Measurements from ENCODE around the gene ZP3.
"Not testable (repeated sequence)": the region's sequence is repeated elsewhere in the genome, so short reads cannot be mapped to it uniquely, and the experiment has no call there.

Gene ZP3

GRCh38 chr7:76443846-76444245, 19.1 kb downstream of the ZP3 start:
- H3K27me3 ChIP-seq (ENCODE audit: control insufficient read depth in 1 of 2, insufficient read depth in 2 of 2, low read length in 2 of 2); H3K9me3 ChIP-seq (ENCODE audit: control insufficient read depth in 2 of 2, low read length in 2 of 2); H3K4me3 ChIP-seq (ENCODE audit: low read length in 2 of 2): not testable (repeated sequence)

GRCh38 chr7:76445577-76446008, 20.8 kb downstream of the ZP3 start:
- not testable (repeated sequence) for H3K9ac ChIP-seq (ENCODE audit: low read length in 2 of 2); H3K36me3 ChIP-seq (ENCODE audit: control insufficient read depth in 2 of 2, insufficient read depth in 2 of 2, low read length in 2 of 2); H3K27me3 ChIP-seq (ENCODE audit: control insufficient read depth in 1 of 2, insufficient read depth in 2 of 2, low read length in 2 of 2); H3K27ac ChIP-seq (ENCODE audit: low read length); H3K4me1 ChIP-seq (ENCODE audit: control insufficient read depth, insufficient read depth, low read length); H3K4me3 ChIP-seq (ENCODE audit: low read length in 2 of 2); H3K9me3 ChIP-seq (ENCODE audit: control insufficient read depth in 2 of 2, low read length in 2 of 2)

More at GRCh38 chr7:76443846-76444245, 19.1 kb downstream of the ZP3 start:
- not testable (repeated sequence) for H3K9ac ChIP-seq (ENCODE audit: low read length in 2 of 2); H3K27ac ChIP-seq (ENCODE audit: low read length); H3K4me1 ChIP-seq (ENCODE audit: control insufficient read depth, insufficient read depth, low read length); H3K36me3 ChIP-seq (ENCODE audit: control insufficient read depth in 2 of 2, insufficient read depth in 2 of 2, low read length in 2 of 2)

- H3K4me3 ChIP-seq (ENCODE audit: low read length in 2 of 2); H3K9ac ChIP-seq (ENCODE audit: low read length in 2 of 2); H3K27ac ChIP-seq (ENCODE audit: low read length): not testable (repeated sequence)
These were observed 32.3 kb downstream of the ZP3 start for GRCh38 chr7:76457017-76457416.

GRCh38 chr7:76458504-76458903, 33.8 kb downstream of the ZP3 start:
- not testable (repeated sequence) for H3K27me3 ChIP-seq (ENCODE audit: control insufficient read depth in 1 of 2, insufficient read depth in 2 of 2, low read length in 2 of 2); H3K27ac ChIP-seq (ENCODE audit: low read length); H3K9me3 ChIP-seq (ENCODE audit: control insufficient read depth in 2 of 2, low read length in 2 of 2); H3K4me1 ChIP-seq (ENCODE audit: control insufficient read depth, insufficient read depth, low read length); H3K9ac ChIP-seq (ENCODE audit: low read length in 2 of 2); H3K36me3 ChIP-seq (ENCODE audit: control insufficient read depth in 2 of 2, insufficient read depth in 2 of 2, low read length in 2 of 2); H3K4me3 ChIP-seq (ENCODE audit: low read length in 2 of 2)

More at GRCh38 chr7:76457017-76457416, 32.3 kb downstream of the ZP3 start:
- not testable (repeated sequence) for H3K4me1 ChIP-seq (ENCODE audit: control insufficient read depth, insufficient read depth, low read length); H3K27me3 ChIP-seq (ENCODE audit: control insufficient read depth in 1 of 2, insufficient read depth in 2 of 2, low read length in 2 of 2); H3K9me3 ChIP-seq (ENCODE audit: control insufficient read depth in 2 of 2, low read length in 2 of 2); H3K36me3 ChIP-seq (ENCODE audit: control insufficient read depth in 2 of 2, insufficient read depth in 2 of 2, low read length in 2 of 2)

GRCh38 chr7:76460767-76461166, 36.0 kb downstream of the ZP3 start:
- H3K4me3 ChIP-seq (ENCODE audit: low read length in 2 of 2); H3K36me3 ChIP-seq (ENCODE audit: control insufficient read depth in 2 of 2, insufficient read depth in 2 of 2, low read length in 2 of 2); H3K9ac ChIP-seq (ENCODE audit: low read length in 2 of 2); H3K9me3 ChIP-seq (ENCODE audit: control insufficient read depth in 2 of 2, low read length in 2 of 2); H3K27ac ChIP-seq (ENCODE audit: low read length); H3K27me3 ChIP-seq (ENCODE audit: control insufficient read depth in 1 of 2, insufficient read depth in 2 of 2, low read length in 2 of 2); H3K4me1 ChIP-seq (ENCODE audit: control insufficient read depth, insufficient read depth, low read length): not testable (repeated sequence)

GRCh38 chr7:76461464-76462101, 36.8 kb downstream of the ZP3 start, which contains the start of gene DTX2:
TSS of gene DTX2 (plus strand) at chr7:76461709. CDS start at chr7:76480510, 18,801 bp downstream.
- H3K27me3 ChIP-seq (ENCODE audit: control insufficient read depth in 1 of 2, insufficient read depth in 2 of 2, low read length in 2 of 2); H3K36me3 ChIP-seq (ENCODE audit: control insufficient read depth in 2 of 2, insufficient read depth in 2 of 2, low read length in 2 of 2); H3K9ac ChIP-seq (ENCODE audit: low read length in 2 of 2); H3K4me1 ChIP-seq (ENCODE audit: control insufficient read depth, insufficient read depth, low read length); H3K4me3 ChIP-seq (ENCODE audit: low read length in 2 of 2); H3K9me3 ChIP-seq (ENCODE audit: control insufficient read depth in 2 of 2, low read length in 2 of 2); H3K27ac ChIP-seq (ENCODE audit: low read length): not testable (repeated sequence)

- H3K4me3 ChIP-seq (ENCODE audit: low read length in 2 of 2); H3K9me3 ChIP-seq (ENCODE audit: control insufficient read depth in 2 of 2, low read length in 2 of 2); H3K4me1 ChIP-seq (ENCODE audit: control insufficient read depth, insufficient read depth, low read length); H3K36me3 ChIP-seq (ENCODE audit: control insufficient read depth in 2 of 2, insufficient read depth in 2 of 2, low read length in 2 of 2); H3K27me3 ChIP-seq (ENCODE audit: control insufficient read depth in 1 of 2, insufficient read depth in 2 of 2, low read length in 2 of 2); H3K9ac ChIP-seq (ENCODE audit: low read length in 2 of 2); H3K27ac ChIP-seq (ENCODE audit: low read length): not testable (repeated sequence)
These were observed 37.6 kb downstream of the ZP3 start for GRCh38 chr7:76462271-76462882.

- not testable (repeated sequence) for H3K27ac ChIP-seq (ENCODE audit: low read length); H3K36me3 ChIP-seq (ENCODE audit: control insufficient read depth in 2 of 2, insufficient read depth in 2 of 2, low read length in 2 of 2); H3K4me3 ChIP-seq (ENCODE audit: low read length in 2 of 2)
These were observed 40.2 kb downstream of the ZP3 start for GRCh38 chr7:76464959-76465358.

GRCh38 chr7:76465950-76466349, 41.2 kb downstream of the ZP3 start:
- H3K36me3 ChIP-seq (ENCODE audit: control insufficient read depth in 2 of 2, insufficient read depth in 2 of 2, low read length in 2 of 2); H3K27me3 ChIP-seq (ENCODE audit: control insufficient read depth in 1 of 2, insufficient read depth in 2 of 2, low read length in 2 of 2); H3K4me1 ChIP-seq (ENCODE audit: control insufficient read depth, insufficient read depth, low read length); H3K27ac ChIP-seq (ENCODE audit: low read length); H3K4me3 ChIP-seq (ENCODE audit: low read length in 2 of 2); H3K9me3 ChIP-seq (ENCODE audit: control insufficient read depth in 2 of 2, low read length in 2 of 2); H3K9ac ChIP-seq (ENCODE audit: low read length in 2 of 2): not testable (repeated sequence)

More at GRCh38 chr7:76464959-76465358, 40.2 kb downstream of the ZP3 start:
- H3K9me3 ChIP-seq (ENCODE audit: control insufficient read depth in 2 of 2, low read length in 2 of 2); H3K9ac ChIP-seq (ENCODE audit: low read length in 2 of 2); H3K27me3 ChIP-seq (ENCODE audit: control insufficient read depth in 1 of 2, insufficient read depth in 2 of 2, low read length in 2 of 2); H3K4me1 ChIP-seq (ENCODE audit: control insufficient read depth, insufficient read depth, low read length): not testable (repeated sequence)

GRCh38 chr7:76467743-76468404, 43.1 kb downstream of the ZP3 start:
- H3K27me3 ChIP-seq (ENCODE audit: control insufficient read depth in 1 of 2, insufficient read depth in 2 of 2, low read length in 2 of 2); H3K27ac ChIP-seq (ENCODE audit: low read length); H3K9ac ChIP-seq (ENCODE audit: low read length in 2 of 2); H3K36me3 ChIP-seq (ENCODE audit: control insufficient read depth in 2 of 2, insufficient read depth in 2 of 2, low read length in 2 of 2); H3K4me3 ChIP-seq (ENCODE audit: low read length in 2 of 2); H3K9me3 ChIP-seq (ENCODE audit: control insufficient read depth in 2 of 2, low read length in 2 of 2); H3K4me1 ChIP-seq (ENCODE audit: control insufficient read depth, insufficient read depth, low read length): not testable (repeated sequence)

- not testable (repeated sequence) for H3K9ac ChIP-seq (ENCODE audit: low read length in 2 of 2); H3K4me1 ChIP-seq (ENCODE audit: control insufficient read depth, insufficient read depth, low read length); H3K4me3 ChIP-seq (ENCODE audit: low read length in 2 of 2); H3K9me3 ChIP-seq (ENCODE audit: control insufficient read depth in 2 of 2, low read length in 2 of 2); H3K27ac ChIP-seq (ENCODE audit: low read length); H3K36me3 ChIP-seq (ENCODE audit: control insufficient read depth in 2 of 2, insufficient read depth in 2 of 2, low read length in 2 of 2); H3K27me3 ChIP-seq (ENCODE audit: control insufficient read depth in 1 of 2, insufficient read depth in 2 of 2, low read length in 2 of 2)
These were observed 46.9 kb downstream of the ZP3 start for GRCh38 chr7:76471556-76472221.
